HuH-7 (cell line): Measurements from ENCODE around the gene FAM228B.

Experiments used
- DNase-seq: peaks from one replicate; pipeline ENCODE4 v3.0.0; 2011; ENCODE audit warnings: low spot score

Gene FAM228B

DNA sequence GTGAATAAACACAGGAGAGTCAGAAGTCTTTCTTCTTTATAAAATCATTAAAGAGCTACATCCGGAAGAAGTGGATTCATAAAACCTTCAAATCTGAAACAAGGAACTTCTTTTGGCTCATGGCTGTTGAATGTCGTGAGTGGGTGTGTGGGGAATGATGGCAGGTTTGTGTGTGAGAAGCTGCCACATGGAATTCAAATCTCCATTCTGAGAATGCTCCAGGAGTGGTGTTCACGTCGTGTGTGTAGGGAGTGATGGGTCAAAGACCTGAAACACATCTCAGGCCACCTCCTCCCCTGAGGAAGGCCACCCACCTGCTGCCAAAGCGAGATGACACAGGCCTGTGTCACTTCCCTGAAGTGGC lies 80.5 kb downstream of the FAM228B start:
- DNase-seq: no peak

DNA sequence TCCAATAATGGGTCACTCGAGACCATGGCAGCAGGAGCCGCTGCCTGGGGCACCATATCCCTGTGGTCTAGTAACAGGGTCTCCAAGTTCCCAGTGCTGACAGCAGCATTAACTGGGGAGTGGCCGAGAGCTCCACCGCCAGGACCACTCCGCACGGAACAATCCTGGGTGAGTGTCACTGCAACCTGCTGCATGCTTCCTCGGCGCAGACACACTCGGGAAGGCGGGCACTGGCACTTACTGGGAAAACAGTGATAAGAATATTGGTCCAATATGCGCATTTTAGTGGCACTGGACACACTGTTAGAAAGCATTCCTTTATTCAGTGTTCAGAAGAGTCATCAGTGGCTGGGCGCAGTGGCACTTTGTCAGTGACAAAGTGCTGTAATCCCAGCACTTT lies 81.2 kb downstream of the FAM228B start:
- no peak for DNase-seq

DNA sequence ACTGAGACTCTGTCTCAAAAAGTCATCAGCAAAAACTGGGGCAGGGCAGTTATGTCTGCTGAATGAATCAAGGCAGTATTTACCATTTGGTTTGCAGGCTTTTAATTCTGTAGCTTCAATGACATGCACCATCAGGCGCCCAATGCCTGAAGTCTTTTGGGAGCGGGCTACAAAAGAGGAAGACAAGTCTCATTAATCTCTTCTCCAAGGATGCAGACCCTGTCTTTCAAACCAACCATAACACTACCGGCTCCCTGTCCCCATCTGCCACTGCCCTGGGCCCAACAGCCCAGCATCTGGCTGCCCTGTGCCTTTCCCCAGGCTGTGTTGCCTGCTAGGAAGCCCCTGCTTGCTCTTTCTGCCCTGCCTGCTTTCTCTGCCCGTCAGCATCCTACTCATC lies 81.9 kb downstream of the FAM228B start:
- DNase-seq: no peak

DNA sequence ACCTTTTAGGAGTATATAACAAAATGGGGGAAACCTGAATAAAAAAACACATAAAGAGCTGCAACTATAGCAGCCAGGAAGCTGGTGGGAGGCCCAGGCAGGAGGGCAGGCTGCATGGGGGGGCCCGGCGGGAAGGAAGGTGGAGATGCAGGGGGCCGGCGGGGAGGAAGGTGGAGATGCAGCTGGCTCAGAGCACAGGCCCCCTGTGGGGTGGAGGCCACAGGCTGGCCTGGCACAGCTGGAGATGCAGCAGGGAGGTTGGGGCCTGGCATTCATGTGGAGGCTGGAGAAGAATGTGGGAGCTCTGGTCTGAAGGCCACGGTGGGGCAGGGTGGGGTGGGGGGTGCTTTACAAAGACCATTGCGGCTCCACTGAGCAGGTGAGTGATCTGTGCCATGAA lies 83.0 kb downstream of the FAM228B start:
- DNase-seq: no peak

DNA sequence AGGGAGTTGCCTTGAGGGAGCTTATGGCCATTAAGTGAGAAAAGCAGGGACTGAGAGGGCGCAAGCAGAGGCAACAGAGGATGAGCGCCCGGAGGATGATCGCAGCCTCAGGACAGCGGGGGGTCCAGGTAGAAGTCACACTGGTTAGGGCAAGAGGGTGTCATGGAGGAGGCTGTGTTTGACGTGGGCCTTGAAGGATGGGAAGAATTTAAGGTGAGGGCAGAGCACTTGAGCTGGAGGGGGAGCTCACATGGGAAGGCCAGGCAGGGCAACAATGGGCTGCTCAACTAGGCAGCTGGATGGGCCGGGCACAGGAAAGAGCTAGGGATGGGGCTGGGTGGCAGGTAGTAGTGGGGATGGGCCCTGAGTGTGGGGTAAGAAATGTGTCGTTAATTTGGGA lies 83.4 kb downstream of the FAM228B start:
- no peak for DNase-seq

DNA sequence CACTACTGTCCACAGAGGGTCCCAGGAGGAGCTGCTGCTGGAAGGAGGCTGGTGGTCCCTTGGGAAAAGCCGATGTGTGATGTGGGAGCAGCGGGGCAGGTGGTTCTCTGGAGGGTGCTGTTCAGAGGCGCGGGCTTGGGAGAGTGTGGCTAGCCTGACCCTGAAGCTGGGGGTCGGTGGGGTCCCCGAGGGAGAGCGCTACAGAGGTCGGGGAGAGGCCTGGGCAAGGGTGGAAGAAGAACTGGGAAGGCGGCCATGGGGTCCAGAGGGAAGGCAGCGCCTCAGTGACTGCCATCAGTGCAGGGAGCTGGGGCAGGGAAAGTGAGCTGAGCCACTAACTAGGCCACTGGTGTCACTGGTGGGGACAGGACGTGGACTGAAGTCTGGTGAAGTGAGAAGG lies 84.1 kb downstream of the FAM228B start:
- no peak for DNase-seq

DNA sequence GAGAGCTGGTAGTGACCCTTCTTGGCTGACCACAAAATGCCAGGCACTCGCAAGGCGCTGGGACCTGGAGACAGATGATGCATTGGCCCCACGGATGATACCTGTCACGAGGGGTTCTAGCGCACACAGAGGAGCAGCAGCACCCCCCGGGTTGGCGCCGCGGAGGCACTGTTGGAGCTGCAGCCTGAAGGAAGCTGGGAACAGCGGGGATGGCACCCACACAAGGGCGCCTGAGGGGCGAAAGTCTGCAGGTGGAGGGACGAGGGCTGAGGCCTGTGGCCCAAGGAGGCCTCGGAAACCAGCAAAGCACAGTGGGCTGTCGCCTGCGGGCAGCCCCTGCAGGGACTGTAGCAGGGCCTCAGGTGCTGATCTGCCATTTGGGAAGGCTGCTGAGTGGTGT lies 85.2 kb downstream of the FAM228B start:
- DNase-seq: no peak

DNA sequence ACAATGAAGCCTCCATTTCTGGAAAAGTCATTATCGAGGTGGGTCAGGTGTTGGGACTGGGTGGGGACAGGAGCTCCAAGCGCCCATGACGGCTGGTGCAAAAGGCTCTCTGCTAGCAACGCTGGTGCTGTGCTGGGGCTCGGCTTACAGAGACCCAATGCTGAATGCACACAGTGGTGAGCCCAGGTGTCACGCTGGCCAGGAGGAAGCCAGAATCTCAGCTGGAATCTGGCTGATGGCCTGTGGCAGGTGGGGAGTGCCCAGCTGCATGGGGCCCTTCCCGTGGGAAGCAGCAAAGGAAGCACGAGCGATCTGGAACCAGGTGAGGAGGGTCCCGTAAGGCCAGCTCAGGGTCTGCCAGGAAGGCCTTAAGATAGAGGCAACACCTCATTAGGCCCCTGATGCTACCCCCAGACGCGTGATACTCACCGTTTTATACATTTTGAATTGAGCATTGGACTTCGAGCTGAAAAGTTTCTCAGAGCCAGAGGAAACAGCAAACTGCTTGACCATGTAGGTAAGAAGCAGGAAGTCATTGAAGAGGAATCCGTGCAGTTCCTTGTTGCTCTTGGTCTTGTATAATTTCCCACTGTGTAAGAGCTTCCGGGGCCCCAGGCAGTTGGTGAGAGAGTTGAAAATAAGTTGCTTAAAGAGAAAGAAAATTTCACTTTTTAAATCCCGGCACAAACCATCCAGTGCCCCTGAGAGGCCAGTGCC lies 86.3 kb downstream of the FAM228B start:
- no peak for DNase-seq

DNA sequence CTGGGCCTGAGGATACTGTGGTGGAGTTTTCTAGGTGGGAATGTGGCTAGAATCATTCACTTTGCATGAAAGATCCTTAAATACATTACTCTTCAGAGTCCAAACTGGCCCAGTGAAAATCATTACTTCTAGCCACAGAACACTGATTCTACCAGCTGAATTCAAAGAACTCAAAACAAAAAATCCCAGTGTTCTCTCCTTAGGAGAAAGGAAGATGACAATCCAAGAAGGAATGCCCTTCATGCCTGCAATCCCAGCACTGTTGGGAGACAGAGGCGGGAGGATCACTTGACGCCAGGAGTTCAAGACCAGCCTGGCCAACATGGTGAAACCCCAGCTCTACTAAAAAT lies 86.8 kb downstream of the FAM228B start:
- no peak for DNase-seq

DNA sequence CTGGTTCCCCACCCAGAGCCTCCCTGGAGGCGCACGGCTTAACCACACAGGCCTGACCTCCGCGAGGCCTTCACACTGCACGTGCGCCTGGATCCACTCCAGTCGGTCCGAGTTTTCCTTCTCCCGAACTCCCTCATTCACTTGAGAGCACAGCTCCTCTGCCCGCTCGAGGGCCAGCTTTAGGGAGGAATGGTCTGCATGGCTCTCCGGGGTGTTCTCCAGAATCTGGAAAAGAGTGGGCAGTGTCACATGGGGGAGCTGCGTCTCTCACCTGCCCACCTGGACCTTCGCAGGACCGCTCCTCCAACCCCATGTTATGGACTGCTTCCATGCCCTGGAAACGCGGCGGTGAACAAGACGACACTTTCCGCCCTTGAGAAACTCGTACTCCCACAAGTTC lies 87.5 kb downstream of the FAM228B start:
- DNase-seq: no peak

DNA sequence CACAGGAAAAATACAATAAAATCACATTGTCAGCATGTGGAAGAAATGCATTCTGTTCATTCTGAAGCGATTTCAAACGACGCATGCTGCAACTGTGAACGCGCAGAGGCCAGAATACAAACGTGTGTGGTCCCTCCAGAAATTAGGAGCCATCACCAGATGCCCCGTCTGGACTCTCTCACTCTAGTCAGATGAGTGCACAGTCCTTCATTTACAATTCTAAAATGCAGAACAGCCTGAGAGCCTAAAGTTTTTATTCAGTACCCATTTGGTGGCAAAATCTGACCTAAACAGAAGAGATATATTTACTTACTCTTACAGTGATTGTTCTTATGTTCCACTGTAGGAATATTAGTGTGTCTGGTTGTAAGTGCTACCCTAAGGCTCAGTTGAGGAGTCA lies 88.1 kb downstream of the FAM228B start:
- DNase-seq: no peak

DNA sequence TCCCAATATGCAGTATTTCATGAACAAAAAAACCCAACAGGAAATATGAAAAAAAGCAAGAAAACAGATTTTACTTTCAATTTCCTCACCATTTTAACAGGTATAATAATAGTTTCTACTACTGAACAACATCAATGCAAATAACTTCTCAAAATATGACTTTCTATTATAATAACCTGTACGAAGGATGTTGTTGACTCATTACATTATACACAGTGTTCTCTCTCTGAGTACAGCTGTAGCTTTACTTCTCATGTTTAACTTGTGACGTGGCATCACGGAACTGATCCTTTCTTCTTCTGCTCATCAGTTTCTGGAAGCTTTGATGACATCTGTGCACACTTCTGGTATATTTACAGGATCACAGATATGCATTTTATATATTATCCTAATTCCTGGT lies 91.6 kb downstream of the FAM228B start:
- no peak for DNase-seq
